Urothelium cell line (cell line): Measurements from ENCODE around the gene NTNG1.

Experiments
- DNase-seq: peaks from one replicate; pipeline ENCODE4 v3.0.0; 2011; ENCODE audit warnings: low spot score, mixed read lengths
- FAIRE-seq: peaks from 2 replicates; lab custom pipeline; 2011; peaks lifted over from hg19 to GRCh38; lab: Jason Lieb, UNC

Gene NTNG1

DNA sequence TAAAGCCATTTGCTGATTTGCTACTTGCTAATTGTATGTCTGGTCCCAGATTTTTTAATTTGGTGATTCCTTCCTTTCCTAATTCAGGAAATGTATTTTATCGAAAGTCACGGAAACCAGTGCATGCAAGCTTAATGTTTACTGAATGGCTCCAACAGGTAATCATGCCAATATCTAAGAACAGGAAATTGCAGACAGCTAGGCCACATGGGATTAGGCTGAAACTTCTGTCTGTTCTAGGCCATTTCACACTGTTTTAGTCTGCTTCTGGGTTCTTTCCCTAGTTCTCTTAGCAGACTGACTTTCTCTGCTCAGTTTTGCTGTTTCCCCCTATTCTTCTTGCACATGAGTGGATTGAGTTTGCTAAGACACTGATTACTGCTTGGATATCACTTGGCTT lies 111.4 kb downstream of the NTNG1 start:
- DNase-seq (no peak), FAIRE-seq (no peak)

DNA sequence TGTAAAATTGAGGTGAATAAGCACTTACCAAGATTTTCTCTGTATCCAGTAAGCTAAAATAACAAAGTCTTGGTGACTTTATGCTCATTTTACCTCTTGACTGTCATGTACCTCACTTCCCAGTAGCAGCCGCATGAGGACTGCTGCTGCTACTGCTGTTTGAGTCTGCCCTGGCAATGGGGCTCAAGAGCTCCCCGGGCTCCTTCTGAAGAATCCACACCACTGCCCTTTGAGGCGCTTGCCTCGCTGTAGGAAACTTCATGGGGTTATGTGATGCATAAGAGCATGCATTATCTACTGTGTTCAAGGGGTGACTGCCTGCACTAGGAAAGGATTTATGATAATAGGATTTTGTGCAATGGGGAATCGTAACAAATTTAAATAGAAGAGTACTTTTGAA lies 113.5 kb downstream of the NTNG1 start:
- no peak for FAIRE-seq
- DNase-seq: no peak

DNA sequence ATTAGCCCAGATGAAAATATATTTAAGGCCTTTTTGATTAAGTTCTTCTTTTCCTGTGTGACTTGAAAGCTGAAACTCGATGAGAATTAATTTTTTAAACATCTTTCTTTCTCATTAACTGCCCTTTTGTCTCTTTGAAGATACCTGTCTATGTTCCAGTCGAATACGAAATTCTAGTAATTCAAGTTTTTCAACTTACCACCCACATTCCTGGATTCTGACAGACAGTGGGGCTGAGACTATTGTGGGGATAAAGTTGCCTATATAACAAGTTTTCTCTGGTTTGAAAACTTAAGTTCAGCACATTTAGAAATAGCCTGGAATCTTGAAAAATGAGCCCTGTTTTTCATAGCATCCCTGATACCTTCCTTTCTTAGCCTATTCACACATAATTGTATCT lies 114.6 kb downstream of the NTNG1 start:
- DNase-seq (no peak), FAIRE-seq (no peak)

DNA sequence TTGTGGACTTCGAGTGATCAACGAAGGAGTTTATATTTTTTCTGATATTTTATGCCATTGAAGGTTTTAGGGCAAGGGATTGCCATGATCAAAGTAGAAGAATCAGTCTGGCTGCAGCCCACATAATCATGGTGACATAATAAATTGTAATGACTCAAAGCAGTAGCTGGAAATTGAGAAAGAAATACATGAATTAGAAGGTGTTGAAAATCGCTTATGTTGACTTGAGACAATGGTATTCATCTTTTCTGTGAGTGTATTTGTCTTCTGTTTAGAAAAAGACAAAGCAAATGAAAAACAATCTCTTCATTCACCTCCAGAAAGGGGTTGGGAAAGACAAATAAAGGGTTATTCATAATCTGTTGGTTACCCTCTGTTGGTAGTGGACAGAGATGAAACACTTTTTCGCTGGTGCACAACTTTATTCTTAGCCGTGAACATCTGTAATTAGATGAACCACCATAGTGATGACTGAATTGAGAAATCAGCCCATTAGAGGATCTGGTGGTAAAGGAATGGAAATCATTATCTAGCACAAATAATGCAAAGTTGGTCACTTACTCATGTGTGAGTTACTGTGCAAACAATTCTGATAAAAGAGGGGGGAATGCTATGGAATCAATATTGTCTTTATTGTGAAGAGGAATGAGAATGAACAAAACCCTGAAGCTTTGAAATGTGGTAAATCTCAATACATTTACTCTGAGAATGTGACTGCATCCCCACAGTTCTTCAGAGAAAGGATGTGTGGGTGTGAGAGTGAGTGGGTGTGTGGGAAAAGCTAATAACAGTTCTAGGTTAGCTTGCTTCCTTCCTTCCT lies 121.8 kb downstream of the NTNG1 start:
- FAIRE-seq: no peak
- no peak for DNase-seq

DNA sequence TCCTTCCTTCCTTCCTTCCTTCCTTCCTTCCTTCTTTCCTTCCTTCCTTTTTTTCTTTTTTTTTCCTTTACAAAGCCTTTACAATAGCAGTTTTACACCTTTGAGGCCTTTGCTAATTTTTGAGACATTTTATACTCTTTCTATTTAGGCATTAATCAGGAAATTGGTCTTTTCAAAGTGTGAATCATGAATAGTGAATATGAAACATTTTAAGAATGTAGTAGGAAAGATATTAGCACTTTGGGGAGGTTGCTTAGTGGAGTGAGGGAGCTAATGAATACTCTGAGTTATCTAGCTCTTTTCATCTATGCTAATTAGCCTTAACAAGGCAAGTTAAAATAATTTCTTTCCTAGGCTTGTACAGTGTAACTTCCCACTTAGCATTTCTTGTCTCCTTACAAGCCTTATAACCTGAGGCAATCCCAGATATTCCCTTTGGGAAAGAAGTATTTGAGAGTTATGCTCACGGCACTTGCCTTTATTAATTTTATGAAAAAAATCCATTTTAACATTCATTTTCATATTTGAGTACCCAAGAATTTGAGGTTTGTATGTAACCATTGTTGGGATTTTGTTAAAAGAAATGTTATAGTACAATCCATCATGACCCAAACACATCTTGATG lies 122.6 kb downstream of the NTNG1 start:
- DNase-seq (no peak), FAIRE-seq (no peak)

DNA sequence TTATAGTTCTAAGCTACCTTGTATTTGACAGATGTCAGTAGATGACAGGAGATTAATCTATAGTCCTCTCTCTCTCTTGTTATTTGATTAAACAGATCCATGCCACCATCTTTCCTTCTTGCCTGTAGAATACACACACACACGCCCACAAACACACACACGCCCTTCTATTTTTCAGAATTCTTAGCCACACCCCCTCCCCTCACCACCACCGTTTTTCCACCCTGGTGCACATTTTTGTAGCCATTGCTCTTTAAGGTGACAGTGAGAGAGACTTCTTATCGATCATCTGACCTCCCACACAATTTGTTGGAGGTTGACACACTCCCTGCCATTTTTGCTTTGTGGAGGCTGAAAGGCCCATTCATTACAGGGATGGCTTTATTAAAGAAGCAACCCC lies 123.2 kb downstream of the NTNG1 start:
- FAIRE-seq: no peak
- no peak for DNase-seq

DNA sequence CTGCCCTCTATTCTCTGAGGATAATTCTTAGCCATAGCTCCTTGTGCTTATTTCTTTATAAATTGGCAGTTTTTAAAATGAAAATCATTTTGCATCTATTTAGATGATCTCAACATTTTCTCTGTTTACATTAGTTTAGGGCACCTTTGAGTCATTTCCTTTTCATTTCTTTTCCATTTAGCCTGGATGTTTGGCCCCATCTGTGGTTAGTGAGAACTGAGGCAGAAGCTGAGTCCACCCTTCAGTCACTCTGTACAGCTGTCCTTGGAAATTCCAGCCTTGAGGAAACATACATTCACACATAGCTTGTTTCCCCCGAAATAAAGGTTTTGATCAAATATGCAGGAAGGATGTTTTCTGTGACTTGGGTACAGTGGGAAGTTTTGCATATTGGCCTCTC lies 123.7 kb downstream of the NTNG1 start:
- DNase-seq (peak; percentile 15), FAIRE-seq (no peak)

DNA sequence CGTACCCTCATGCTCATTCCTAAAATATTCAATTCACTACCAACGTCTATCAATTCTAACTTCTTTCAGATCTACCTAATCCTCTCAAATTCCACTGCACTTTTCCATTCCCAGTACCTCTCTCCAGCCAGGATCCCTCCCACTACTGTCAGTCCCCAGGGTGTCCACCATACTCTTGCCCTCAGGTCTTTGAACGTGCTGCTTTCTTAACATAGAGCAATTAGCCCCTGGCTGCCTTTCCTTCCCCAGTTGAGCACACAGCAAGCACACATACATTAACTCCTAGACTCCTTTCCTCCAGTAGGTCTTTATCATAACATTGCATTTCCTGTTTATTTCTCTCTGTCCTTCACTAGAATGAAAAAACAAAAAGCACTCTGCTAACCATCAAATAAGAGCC lies 126.7 kb downstream of the NTNG1 start:
- FAIRE-seq (no peak), DNase-seq (no peak)

DNA sequence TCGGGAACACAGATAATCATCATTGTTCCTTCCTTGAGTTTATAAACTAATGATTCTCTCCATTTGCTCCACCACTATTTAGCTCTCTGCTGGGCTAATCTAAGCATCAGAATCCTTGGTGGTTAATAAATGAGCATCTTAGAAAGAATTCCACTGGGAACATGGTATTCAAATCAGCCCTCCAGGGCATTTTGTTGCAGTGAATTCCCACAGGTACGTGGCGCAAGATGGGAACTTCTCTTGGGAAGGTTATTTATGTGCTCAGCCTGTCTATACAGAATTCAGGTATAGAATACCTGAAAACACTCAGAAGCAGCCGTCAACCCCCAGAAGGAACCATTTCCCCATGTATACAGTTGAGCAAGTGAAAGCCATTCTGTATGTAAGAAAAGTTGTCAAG lies 131.5 kb downstream of the NTNG1 start:
- no peak for DNase-seq
- no peak for FAIRE-seq

DNA sequence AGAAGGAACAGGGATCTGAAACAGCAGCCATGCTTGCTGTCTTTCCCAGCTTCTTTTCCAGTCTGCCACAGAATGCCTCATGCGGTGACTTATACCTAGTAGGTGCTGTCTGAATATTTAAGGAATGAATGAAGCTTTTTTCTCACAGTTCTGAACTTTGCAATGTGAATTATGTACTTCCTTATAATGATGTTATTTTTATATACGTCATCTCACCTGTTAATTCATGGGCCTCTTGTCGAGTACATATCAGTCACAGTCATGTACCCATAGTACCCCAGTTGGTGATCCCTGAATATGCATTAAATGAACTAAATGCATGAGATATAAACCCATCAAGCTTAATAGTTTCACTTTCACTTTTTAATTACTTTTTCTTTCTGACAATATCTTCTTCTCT lies 132.7 kb downstream of the NTNG1 start:
- no peak for FAIRE-seq
- no peak for DNase-seq

DNA sequence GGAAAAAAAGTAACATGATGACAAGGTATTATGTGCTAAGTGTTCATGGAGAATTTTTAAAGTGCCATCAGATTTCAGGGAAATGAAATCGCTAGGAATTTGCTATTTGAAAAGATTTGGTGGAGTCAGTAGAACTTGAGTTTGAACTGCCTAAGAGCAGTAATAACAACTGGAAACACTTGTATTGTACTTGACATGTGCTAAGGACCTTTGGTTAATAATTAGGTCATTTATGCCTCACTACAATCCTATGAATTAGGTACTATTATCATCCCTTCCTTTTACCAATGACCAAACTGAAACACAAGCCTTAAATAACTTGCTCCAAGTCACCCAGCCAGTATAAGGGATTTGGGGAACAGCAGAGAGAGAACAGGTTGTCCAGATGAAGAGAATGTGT lies 133.4 kb downstream of the NTNG1 start:
- DNase-seq (no peak), FAIRE-seq (no peak)

DNA sequence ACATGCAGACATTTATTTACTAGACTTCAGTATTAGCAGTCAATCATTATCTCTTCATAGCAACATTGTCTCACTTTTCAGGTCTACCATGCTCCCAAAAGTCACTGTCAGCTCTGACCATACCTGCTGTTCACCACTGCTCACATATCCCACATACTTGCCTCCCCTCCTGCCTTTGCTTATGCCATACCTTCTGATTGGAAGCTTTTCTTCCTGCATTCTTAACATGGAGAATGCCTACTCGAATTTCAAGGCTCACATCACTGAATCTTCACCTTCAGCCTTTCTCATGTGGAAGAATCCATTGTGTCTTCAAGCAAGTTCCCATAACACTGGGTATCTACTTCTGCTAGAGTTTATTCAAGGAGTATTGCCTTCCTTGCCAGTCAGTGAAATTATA lies 135.4 kb downstream of the NTNG1 start:
- no peak for DNase-seq
- FAIRE-seq: no peak

DNA sequence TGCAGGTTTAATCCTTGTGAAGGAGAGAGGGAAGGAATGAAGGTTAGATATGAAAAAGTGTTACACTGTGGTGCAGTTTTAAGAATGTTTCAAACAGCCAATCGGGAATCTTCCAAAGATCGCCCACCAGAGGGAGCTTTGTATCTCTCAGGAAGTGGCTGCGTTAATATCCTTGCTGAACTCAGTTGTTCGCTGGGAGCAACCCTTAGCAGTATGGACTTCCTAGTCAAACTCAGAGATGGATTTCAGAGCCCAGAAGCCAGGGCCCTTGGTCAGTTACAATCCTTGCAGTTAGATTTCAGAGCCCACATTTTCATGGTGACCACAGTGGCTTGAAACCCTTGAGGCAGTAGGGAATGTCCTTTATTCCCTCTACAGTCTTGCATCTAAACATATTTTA lies 136.2 kb downstream of the NTNG1 start:
- DNase-seq (peak; percentile 21), FAIRE-seq (no peak)

DNA sequence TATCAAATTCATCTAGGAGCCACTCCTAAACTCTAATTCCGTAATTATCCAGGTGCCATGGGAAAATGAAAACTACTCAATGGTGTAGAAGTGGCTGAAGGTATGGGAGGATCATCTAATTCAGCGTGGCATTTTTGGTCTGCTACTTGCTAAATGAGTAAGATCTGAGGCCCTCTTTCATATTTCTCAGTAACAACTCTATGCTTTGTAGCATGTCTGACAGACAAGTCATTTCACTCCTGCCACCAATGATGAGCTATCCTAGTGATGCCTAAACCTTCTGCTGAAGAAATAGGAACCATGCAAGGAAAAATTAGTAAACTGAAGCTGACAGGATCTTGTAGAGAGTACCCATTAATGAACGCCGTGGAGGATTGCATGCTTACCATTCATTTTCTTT lies 145.3 kb downstream of the NTNG1 start:
- FAIRE-seq (no peak), DNase-seq (no peak)

DNA sequence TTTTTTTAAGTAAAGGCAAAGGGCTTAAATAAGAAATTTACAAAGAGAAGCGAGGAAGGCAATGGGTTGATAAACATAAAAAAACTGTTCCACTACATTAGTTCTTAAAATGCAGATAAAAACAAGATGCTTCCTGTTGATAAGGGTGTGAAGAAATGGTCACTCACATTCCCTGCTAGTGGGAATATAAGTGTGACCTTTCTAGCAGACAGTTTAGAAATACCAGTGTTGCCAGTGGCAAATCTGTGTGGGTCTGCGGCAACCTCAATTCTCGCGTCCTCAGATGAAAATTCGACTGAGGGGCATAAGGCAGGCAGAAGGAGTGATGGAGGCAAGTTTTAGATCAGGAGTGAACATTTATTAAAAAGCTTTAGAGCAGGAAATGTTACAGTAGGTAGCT lies 151.1 kb downstream of the NTNG1 start:
- FAIRE-seq: no peak
- no peak for DNase-seq

DNA sequence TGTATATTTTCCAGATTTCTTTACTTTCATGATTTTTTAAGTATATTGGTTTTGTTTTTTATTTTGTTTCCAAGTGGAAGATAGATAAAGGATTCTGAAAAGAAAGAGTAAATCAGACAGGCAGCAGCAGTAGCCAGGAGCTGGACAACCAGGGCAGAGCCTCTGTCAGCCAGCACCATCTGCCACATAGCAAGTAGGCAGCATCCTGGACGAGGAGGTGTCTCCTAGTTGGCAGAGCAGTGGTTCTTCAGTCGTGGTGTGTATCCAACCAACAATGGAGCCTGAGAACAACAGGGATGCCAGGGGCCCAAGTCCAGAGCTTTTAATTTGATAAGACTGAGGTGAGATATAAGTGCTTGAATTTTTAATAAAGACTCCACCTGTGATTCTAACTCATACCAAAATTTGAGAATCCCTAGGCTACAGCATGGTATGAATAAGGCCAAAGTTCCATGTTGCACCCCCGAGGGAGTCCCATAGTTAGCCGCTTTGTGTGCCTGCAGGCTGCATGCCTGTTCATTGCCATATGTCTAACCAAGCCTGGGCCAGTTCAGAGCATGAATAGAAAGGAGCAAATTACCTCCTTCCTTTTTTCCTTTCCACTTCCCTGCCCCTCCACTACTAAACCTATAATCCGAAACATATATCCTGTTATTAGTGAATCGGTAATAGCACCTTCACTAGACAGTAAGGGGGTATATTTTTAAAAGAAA lies 153.2 kb downstream of the NTNG1 start:
- DNase-seq: no peak
- no peak for FAIRE-seq

DNA sequence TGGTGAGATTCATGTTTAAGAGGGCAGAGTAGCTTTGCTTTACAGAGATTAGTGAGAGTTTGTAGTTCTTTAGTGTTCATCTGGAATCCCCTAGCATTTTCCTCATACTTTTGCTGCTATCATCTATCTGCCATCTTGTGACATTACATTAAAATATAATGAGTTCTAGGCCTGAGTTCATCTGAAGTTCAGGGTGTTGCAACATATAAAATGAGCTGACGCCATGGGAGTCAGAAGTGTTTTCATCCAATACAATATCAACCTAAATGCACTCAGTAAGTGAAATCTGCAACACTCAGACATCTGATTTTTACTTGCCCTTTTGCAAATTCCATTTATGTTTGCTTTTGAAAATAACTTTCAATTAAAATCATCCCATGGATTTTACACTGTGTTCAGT lies 153.8 kb downstream of the NTNG1 start:
- no peak for DNase-seq
- FAIRE-seq: no peak

DNA sequence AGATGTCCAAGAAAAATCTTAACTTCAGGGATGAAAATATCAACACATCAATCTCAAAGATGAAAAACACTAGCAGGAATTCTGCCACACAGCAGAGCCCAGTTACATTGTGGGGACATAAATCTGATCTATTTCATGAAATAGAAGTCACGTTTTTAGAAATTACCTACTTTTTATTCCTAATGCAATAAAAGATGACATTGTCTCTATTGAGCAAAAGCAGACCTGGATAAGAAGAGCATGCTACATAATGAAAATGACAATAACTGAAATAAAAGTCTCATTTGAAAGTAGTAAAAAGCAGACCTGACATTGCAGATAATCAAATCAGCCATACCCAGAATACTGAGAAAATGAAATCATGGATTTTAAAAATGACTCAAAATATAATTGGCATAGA lies 156.8 kb downstream of the NTNG1 start:
- DNase-seq (no peak), FAIRE-seq (no peak)

DNA sequence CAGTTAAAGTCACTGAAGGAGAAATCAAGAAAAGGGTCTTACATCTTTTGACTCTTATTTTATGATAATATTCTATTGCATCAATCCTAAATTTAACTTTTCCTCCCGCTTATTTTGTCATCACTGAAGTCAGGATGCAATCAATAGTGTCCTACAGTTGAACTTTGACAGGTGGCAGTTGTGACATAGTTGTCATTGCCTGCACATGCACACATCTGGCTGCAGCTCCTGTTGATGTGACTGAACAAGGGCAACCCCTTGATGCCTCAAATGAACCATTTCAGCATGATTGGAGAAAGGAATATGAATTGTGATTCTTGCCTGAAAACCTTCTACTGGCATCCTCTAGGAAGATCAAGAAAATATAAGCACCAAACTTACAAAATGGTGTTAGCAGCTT lies 157.7 kb downstream of the NTNG1 start:
- DNase-seq: no peak
- no peak for FAIRE-seq

DNA sequence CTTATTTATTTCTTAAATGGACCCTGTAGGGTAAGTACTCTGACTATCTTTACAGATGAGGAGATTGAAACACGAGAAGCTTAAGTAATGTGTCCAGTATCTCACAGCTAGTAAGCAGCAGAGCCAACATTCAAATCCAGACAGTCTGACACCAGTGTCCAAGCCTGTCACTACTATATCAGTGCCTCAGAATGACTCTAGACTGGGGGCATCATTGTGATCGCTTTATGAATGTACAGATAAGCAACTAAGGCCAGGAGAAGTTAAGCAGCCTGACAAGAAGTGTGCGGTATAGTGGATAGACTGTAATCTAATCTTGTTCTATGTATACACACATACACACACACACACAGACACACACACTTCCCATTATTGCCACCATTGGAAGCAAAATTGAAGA lies 158.7 kb downstream of the NTNG1 start:
- no peak for FAIRE-seq
- DNase-seq: no peak

DNA sequence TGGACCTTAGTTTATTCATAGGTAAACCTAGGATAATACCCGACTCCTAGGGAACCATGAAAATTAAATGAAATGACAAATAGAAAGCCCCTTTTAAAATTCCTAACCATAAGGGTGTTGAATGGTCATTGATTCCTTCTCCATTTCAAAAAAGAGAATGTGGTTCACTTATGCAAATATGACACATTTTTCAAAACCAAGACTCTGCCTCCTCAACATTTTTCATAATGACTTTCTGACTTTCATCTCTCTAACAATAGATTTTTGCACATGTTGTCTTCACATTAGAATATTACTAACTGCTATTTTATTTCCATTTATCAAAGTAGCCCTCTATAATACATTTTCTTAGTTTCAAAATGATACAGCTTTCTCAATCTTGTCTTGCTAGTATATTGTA lies 169.1 kb downstream of the NTNG1 start:
- DNase-seq: no peak
- FAIRE-seq: no peak

DNA sequence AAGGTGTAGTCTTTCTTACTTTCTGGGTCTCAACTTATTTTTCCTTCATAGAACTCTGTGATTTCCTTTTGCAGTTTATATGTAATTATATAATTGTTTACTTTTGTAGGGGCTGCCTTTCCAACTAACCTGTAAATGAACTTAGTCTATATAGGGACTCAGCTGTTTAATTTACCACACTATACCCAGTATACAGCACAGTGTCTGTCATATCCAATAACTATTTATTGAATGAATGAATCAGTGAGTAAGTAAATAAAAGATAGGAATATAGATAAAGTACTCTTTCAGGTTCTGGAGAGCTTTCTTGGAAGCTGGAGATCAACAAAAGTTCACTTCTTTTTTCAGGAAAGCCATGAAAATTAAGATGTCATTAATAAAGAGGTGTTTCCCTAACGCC lies 174.8 kb downstream of the NTNG1 start:
- FAIRE-seq (no peak), DNase-seq (no peak)
